BLaER1 treated with 17β-estradiol and CSF1 and Interleukin-3, amounts not matched to agents 10 nM and 100 nM (cell line): ENCODE measurements around the gene COL12A1.

Experiments used
- H3K27ac ChIP-seq, 11 experiments: shearing (Covaris generic); formaldehyde crosslinking; 2 replicates each; pipeline ENCODE4 v1.8.1; 2022
- H3K27me3 ChIP-seq, 11 experiments: shearing (Covaris generic); formaldehyde crosslinking; 2 replicates each; pipeline ENCODE4 v1.8.1; 2022
- H3K36me3 ChIP-seq, 11 experiments: shearing (Covaris generic); formaldehyde crosslinking; 2 replicates each; pipeline ENCODE4 v1.8.1; 2022
- H3K4me1 ChIP-seq, 10 experiments: shearing (Covaris generic); formaldehyde crosslinking; 2 replicates each; pipeline ENCODE4 v1.8.1; 2022
- H3K4me2 ChIP-seq, 11 experiments: shearing (Covaris generic); formaldehyde crosslinking; 2 replicates each; pipeline ENCODE4 v1.8.1; 2022
- H3K4me3 ChIP-seq, 10 experiments: shearing (Covaris generic); formaldehyde crosslinking; 2 replicates each; pipeline ENCODE4 v1.8.1; 2022
- H3K9ac ChIP-seq, 11 experiments: shearing (Covaris generic); formaldehyde crosslinking; 2 replicates each; pipeline ENCODE4 v1.8.1; 2022
- H3K9me3 ChIP-seq, 11 experiments: shearing (Covaris generic); formaldehyde crosslinking; replicated peaks in 1 of 11; 2 replicates each; pipeline ENCODE4 v1.8.1; 2022
- H4K20me1 ChIP-seq, 11 experiments: shearing (Covaris generic); formaldehyde crosslinking; 2 replicates each; pipeline ENCODE4 v1.8.1; 2022
- Cebpa-rat ChIP-seq, 11 experiments: shearing (Covaris generic); IDR thresholded peaks; 2 replicates each; pipeline ENCODE4 v1.8.1; 2022

COL12A1 gene

DNA sequence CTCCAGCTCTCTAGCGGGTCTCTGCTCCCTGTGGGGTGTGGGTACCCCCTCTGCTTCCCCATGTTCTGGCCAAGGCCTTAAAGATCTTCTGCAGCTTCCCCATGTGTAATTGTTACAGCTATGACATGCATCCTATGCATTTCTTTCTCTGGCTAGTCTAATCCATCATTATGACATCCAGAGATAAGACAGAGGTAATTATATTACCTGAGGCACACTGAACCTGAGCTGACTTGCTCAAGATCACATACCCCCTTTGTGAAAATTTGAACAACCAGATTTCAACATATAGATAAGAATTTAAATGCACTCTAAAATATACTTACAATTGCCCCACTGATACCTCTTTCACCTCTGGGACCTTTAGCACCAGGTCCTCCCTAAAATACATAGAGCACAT is 102.4 kb downstream of the COL12A1 start:
- Histone ChIP-seq H3K4me3 (no peak overlapping the region), H3K27ac (no peak overlapping the region), H3K9me3 (no peaks in the 10 kb centered on the region), H3K27me3 (no peaks in the 10 kb centered on the region), H3K9ac (no peak overlapping the region), H3K4me2 (no peak overlapping the region), H4K20me1 (no peaks in the 10 kb centered on the region), H3K36me3 (no peaks in the 10 kb centered on the region), H3K4me1 (peaks cover 0 to 7% (median 0%) of the 10 kb centered on the region in 10 experiments; a peak in 6 of 20 replicates)
- TF ChIP-seq Cebpa-rat (IDR thresholded peaks at IDR 0.05): no peak

- Histone ChIP-seq H4K20me1 (no peaks in the 10 kb centered on the region), H3K4me1 (peaks cover 0 to 12% (median 2%) of the 10 kb centered on the region in 10 experiments; a peak in 7 of 20 replicates), H3K27me3 (no peaks in the 10 kb centered on the region), H3K36me3 (no peaks in the 10 kb centered on the region), H3K27ac (no peak overlapping the region), H3K9me3 (no peaks in the 10 kb centered on the region), H3K4me3 (no peak overlapping the region), H3K4me2 (no peak overlapping the region), H3K9ac (no peak overlapping the region)
- TF ChIP-seq Cebpa-rat (IDR thresholded peaks at IDR 0.05): no peak
Observed at GRCh38 chr6:75102301-75102700, 103.6 kb downstream of the COL12A1 start.

GRCh38 chr6:75101896-75102295 is 104.0 kb downstream of the COL12A1 start:
- Histone ChIP-seq H3K4me3 (no peak overlapping the region), H3K27me3 (no peaks in the 10 kb centered on the region), H3K9ac (no peak overlapping the region), H3K27ac (no peak overlapping the region), H4K20me1 (no peaks in the 10 kb centered on the region), H3K4me2 (no peak overlapping the region), H3K9me3 (no peaks in the 10 kb centered on the region), H3K4me1 (peaks cover 0 to 12% (median 2%) of the 10 kb centered on the region in 10 experiments; a peak in 7 of 20 replicates), H3K36me3 (no peaks in the 10 kb centered on the region)
- TF ChIP-seq Cebpa-rat (IDR thresholded peaks at IDR 0.05): no peak

- Histone ChIP-seq H3K27me3 (no peaks in the 10 kb centered on the region), H3K4me3 (no peak overlapping the region), H3K4me1 (peaks cover 0 to 12% (median 2%) of the 10 kb centered on the region in 10 experiments; a peak in 7 of 20 replicates), H3K9me3 (no peaks in the 10 kb centered on the region), H3K4me2 (peak overlapping the region in 4 of 11 experiments; percentile 20 to 50 (median 46); a peak in 6 of 22 replicates), H3K27ac (no peak overlapping the region), H4K20me1 (no peaks in the 10 kb centered on the region), H3K36me3 (no peaks in the 10 kb centered on the region), H3K9ac (no peak overlapping the region)
- no peak for TF ChIP-seq Cebpa-rat (IDR thresholded peaks at IDR 0.05)
Observed at GRCh38 chr6:75098709-75099108, 107.1 kb downstream of the COL12A1 start.

DNA sequence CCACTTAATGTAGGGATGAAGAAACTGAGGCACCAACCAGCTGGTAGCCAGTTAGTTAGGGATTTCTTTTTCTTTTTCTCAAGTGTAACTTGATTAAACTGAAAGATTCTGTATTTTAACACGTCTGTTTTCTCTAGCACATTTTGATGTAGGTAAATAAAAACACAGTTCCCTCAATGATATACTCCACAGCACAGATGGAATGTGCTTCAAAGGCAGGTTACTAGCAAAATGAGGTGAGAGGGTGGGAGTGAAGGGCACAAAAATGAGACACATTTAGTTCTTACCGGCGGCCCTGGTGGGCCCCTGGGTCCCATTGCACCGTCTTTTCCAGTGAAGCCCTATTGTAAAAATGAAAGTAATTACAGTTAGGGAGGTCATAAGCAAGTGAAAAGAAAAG is 108.9 kb downstream of the COL12A1 start:
- H3K4me2 ChIP-seq: no peak overlapping the region
- H4K20me1 ChIP-seq: no peaks in the 10 kb centered on the region
- H3K27ac ChIP-seq: no peak overlapping the region
- H3K9ac ChIP-seq: no peak overlapping the region
- no peaks in the 10 kb centered on the region for H3K9me3 ChIP-seq
- TF ChIP-seq Cebpa-rat (IDR thresholded peaks at IDR 0.05): no peak
- no peaks in the 10 kb centered on the region for H3K36me3 ChIP-seq
- H3K4me3 ChIP-seq: no peak overlapping the region
- peaks cover 0 to 16% (median 2%) of the 10 kb centered on the region in 10 experiments; a peak in 7 of 20 replicates for H3K4me1 ChIP-seq
- H3K27me3 ChIP-seq: no peaks in the 10 kb centered on the region

DNA sequence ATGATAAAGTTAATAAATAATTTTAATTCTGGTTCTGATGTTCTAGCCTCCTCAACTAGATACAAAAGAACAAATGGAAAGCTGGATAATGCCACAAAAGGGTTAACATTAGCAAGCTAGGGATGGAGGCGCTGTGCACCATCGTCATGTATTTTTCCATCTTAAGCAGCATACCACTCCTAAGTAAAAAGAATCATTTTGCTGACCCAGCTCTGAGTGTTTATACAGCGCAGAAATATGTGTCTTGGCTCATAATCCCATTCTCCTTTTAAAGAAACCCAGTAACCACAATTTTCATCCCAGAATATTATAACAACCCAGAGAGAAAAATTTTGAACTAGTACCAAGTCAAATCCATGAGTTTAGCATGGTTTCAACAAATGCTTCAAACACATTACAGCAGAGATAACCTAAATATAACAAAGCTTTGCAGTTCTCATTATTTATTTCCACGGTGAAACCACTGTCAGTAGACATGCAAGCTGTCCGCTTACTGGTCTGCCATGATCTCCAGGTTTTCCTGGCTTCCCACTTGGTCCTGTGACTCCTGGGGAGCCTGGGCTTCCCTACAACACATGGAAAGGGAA is 111.1 kb downstream of the COL12A1 start:
- Histone ChIP-seq H3K27me3 (no peaks in the 10 kb centered on the region), H3K9ac (no peak overlapping the region), H3K4me1 (peaks cover 0 to 16% (median 2%) of the 10 kb centered on the region in 10 experiments; a peak in 7 of 20 replicates), H3K4me3 (no peak overlapping the region), H3K4me2 (no peak overlapping the region), H3K9me3 (no peaks in the 10 kb centered on the region), H4K20me1 (no peaks in the 10 kb centered on the region), H3K36me3 (no peaks in the 10 kb centered on the region), H3K27ac (no peak overlapping the region)
- TF ChIP-seq Cebpa-rat (IDR thresholded peaks at IDR 0.05): no peak

DNA sequence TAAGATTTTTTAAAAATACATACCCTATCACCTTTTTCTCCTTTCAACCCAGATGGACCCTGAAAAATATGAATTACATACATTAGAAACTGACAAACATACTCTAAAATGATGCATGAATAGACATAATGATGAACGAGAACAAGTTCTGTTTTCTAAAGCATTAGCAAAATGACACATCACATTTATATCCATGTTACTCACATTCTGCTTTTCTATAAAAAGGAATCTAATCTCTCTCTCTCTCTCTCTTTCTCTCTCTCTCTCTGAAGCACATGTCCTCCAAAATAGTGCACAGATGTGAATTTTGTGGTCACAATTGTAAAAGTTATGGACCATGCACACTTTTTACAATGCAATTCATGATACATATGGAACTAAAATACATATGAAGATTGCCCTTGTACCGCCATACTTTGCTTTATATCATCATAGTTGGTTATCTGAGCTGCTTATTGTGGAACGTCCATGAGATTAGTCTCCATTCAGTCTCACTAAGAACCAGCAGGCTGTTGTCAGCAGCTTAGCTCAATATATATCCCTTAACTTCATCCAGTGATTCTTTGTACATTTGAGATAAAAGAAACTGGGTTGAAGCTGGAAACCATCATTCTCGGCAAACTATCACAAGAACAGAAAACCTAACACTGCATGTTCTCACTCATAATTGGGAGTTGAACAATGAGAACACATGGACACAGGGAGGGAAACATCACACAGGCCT is 114.2 kb downstream of the COL12A1 start:
- TF ChIP-seq Cebpa-rat (IDR thresholded peaks at IDR 0.05): no peak
- H3K9me3 ChIP-seq: no peaks in the 10 kb centered on the region
- H3K4me1 ChIP-seq: peaks cover 0 to 4% (median 0%) of the 10 kb centered on the region in 10 experiments; a peak in 1 of 20 replicates
- no peak overlapping the region for H3K4me2 ChIP-seq
- no peak overlapping the region for H3K9ac ChIP-seq
- H3K27me3 ChIP-seq: no peaks in the 10 kb centered on the region
- no peak overlapping the region for H3K4me3 ChIP-seq
- H4K20me1 ChIP-seq: no peaks in the 10 kb centered on the region
- H3K27ac ChIP-seq: no peak overlapping the region
- H3K36me3 ChIP-seq: no peaks in the 10 kb centered on the region

DNA sequence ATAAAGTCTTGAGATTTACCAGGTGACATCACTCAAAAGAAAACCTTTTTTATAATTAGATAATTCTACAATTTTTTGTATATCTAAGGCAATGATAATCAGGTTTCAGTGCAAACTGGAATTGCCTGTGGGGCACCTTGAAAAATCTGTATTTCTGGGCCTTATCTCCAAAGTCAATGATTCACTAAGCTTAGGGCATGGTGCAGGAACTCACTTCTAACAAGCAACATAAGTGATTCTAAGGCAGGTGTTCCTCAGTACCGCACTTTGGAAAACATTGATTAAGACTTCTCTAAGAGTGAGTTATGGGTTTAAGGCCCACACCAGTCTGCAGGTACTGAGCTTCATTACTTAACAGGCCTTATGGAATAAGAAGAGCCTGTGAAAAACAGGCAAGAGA is 115.3 kb downstream of the COL12A1 start:
- Histone ChIP-seq H3K27ac (no peak overlapping the region), H4K20me1 (no peaks in the 10 kb centered on the region), H3K4me3 (no peak overlapping the region), H3K27me3 (no peaks in the 10 kb centered on the region), H3K9me3 (no peaks in the 10 kb centered on the region), H3K9ac (no peak overlapping the region), H3K36me3 (no peaks in the 10 kb centered on the region), H3K4me1 (peaks cover 0 to 4% (median 0%) of the 10 kb centered on the region in 10 experiments; a peak in 1 of 20 replicates), H3K4me2 (no peak overlapping the region)
- TF ChIP-seq Cebpa-rat (IDR thresholded peaks at IDR 0.05): no peak

DNA sequence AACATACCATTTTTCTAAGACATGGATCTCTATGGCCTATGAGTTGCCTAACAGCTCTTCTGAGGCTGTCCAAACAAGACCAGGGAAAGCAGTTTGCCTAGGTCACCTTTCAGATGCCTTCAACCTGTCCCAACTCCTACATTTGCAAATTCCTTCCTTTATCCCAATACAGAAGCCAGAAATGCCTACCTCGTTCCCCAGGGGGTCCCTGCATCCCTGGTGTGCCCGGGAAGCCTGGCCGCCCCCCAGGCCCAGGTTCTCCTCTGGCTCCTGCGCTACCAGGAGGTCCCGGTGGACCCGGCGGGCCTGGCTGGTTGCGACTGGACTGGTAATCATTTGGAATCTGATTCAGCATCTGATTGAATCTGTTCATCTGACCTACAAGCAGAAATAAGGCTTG is 115.9 kb downstream of the COL12A1 start:
- Histone ChIP-seq H3K9me3 (0 out of 22 replicates have a peak, but pooled peaks cover 0 to 3% (median 0%) of the 10 kb centered on the region in 11 experiments), H3K27ac (no peak overlapping the region), H4K20me1 (no peaks in the 10 kb centered on the region), H3K36me3 (no peaks in the 10 kb centered on the region), H3K4me1 (peaks cover 0 to 4% (median 0%) of the 10 kb centered on the region in 10 experiments; a peak in 1 of 20 replicates), H3K27me3 (no peaks in the 10 kb centered on the region), H3K9ac (no peak overlapping the region), H3K4me3 (no peak overlapping the region), H3K4me2 (no peak overlapping the region)
- no peak for TF ChIP-seq Cebpa-rat (IDR thresholded peaks at IDR 0.05)
